NCI-H526 (cell line): ENCODE results near the gene MYO3B.

ENCODE experiments used
- DNase-seq, 2 experiments: peaks; one replicate each; lab custom pipeline; 2025; lab: John Stamatoyannopoulos, UW

Gene MYO3B

DNA sequence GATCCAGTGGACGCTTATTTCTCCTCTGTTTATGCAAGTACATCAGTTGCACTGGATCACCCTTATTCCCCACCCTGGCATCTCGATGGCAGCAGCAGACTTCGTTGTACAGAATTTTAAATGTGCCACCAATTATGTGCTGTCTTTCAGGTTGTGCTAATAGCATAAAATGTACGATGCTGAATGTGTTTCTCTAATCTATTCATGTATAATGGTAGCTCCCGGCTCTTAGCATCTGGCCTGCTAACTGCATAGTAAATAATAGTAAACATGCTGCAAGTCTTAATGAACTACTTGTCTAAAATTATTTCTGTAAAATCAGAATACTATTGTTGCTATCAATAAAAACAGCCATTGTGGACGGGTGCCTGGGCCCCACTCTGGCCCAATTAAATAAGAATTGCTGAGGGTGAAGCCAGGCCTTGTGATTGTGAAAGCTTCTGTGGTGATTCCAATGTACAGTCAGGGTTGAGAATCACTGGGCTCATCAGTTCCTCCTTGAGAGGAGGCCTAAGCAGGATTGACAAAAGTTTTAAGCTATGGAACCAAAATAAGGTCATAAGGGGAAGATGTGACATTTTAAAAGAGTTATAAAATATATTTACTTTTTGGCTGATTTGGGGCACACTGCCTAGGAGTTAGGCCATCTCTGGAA, 14.4 kb upstream of the MYO3B start:
- DNase-seq: no peak

GRCh38 chr2:170165129-170165528, 12.8 kb upstream of the MYO3B start:
- no peak for DNase-seq

DNA sequence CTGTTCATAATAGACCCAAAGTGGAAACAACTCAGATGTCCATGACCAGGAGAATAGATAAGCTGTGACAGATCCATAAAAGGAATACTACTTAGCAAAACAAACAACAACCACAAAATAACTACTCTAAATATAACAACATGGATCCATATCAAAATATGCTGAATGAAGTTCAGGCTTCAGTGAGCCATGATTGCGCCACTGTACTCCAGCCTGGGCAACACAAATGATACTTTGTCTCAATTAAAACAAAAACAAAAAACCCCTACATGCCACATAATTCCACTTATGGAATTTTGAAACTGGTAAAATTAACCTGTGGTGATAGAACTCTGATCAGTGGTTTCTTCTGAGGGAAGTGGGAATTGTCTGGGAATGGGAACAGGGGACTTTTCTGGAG, 11.2 kb upstream of the MYO3B start:
- DNase-seq: no peak

GRCh38 chr2:170170281-170171040, 7.5 kb upstream of the MYO3B start:
- DNase-seq: peak; percentile 43 to 52

DNA sequence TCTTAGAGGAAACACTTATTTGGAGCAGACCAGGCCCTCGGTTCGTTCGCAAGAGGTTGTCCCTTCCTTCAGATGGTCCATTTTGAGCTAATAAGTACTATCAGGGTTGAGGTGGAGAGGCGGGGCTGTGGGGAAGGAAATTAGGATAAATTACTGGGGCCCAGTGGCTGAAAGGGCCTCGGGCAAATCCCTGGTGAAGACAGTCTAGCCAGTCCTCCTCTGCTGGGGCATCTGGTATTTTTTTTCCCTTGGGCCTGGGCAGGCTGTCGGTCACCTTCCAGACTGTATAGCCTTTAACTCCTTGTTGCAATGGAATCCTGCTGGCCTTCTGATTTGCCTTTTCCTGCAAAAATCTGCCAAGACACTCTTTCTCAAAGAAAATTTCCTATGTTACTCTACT, 1.7 kb upstream of the MYO3B start:
- DNase-seq: peak in 1 of 2 experiments; percentile 68

DNA sequence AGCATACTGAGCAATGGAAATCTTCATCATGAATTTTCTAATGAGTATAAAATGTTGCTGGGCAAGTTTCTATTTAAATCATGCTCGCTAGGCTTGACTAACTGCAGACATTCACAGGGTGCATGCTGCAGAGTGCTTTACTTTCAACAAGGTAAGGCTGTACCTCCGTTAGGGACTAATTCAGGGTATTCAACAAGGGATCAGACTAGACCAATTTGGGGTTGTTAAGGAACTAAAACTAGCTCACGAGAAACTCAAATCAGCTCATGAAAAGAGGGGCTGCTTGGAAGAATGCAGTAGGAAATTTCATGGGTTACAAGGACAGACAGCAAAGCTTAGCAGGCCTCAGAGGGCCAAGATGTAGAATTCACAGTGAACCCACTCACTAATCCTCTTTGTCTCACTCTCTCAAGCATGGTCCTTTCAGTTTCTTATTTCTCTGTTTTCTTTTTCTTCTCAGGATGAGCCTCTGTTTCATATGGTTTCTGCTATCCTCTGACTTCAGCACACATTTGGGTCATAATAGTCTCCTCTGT, 2.2 kb downstream of the MYO3B start:
- peak; percentile 86 to 89 for DNase-seq

DNA sequence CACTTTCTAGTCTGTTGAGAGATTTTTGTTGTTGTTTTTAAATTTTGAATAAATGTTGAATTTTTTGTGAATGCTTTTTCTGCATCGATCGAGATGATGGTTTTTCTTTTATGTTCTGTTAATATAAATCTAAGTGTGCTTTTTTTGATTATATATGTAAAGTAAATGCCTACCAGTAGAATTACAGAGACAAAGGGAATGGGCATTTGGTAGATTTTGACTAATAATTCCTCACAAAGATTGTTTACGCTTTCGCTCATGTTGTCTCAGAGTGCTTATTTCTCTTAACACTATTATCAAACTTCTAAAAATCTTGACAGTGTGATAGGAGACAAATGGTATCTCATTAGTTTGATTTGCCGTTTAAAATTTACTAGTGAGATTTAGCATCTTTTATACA, 3.7 kb downstream of the MYO3B start:
- peak in 1 of 2 experiments; percentile 25 for DNase-seq

GRCh38 chr2:170185319-170185718, 7.4 kb downstream of the MYO3B start:
- DNase-seq: no peak

DNA sequence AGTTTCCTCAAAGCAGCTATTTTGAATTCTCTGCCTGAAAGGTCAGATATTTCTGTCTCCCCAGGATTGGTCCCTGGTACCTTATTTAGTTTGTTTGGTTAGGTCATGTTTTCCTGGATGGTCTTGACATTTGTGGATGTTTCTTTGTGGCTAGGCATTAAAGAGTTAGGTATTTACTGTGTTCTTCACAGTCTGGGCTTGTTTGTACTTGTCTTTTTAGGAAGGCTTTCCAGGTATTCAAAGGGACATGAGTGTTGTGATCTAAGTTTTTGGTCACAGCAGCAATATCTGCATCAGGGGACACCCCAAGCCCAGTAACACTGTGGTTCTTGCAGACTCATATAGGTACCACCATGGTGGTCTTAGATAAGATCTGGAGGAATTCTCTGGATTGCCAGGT, 11.8 kb downstream of the MYO3B start:
- DNase-seq: no peak

GRCh38 chr2:170190172-170190571, 12.2 kb downstream of the MYO3B start:
- DNase-seq: no peak

- DNase-seq: no peak
Measured at GRCh38 chr2:170191166-170191866, 13.4 kb downstream of the MYO3B start.

- no peak for DNase-seq
Measured at GRCh38 chr2:170196963-170197362, 19.0 kb downstream of the MYO3B start.

GRCh38 chr2:170201275-170201674, 23.3 kb downstream of the MYO3B start:
- DNase-seq: peak in 1 of 2 experiments; percentile 49

GRCh38 chr2:170201734-170202393, 23.9 kb downstream of the MYO3B start:
- DNase-seq: no peak

DNA sequence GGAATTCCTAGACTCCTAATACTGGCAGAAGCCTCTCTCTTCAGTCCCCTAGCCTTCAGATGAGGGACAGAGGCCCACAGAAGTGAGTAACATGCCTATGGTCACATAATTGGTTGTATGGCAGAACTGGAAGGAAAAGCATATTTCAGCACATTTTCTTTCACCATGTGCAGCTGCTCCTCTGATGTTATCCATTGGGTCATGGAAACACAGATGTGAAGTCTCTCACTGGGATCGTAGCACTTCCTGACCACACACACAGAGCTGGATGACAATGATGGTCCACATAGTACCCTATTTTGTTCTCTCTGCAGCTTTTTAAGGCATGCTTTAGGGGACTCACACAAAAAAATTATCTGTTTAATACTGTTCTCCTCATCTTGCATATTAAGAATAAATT, 24.5 kb downstream of the MYO3B start:
- no peak for DNase-seq

DNA sequence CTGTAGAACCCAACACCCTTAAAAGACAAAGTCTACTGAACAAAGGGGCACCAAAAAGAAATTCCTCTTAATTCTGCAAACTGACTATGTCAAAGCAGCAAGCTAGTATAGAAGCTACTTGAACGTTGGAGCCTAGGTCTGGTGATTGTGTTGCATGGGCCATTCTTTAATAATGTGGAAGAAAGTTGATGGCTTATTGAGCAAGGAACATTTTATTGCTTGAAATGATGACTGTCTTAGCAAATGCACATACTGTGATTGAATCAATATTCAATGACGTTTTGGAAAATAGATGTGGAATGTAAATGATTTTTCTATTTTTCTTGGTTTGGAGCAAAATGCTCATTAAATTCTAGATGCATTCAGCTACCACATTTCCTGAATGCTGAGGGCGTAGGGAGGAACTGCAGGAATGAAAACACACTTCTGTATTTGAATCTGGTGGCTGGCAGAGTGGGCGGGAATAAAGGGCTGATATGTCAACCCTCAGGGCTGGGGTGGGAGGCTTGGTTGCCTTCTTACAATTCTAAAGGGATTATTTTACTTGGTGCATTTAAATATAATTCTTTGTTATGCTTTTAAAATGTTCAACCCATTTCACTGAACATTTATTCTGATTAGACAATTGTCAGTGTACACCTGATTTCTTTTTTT, 26.5 kb downstream of the MYO3B start:
- no peak for DNase-seq

DNA sequence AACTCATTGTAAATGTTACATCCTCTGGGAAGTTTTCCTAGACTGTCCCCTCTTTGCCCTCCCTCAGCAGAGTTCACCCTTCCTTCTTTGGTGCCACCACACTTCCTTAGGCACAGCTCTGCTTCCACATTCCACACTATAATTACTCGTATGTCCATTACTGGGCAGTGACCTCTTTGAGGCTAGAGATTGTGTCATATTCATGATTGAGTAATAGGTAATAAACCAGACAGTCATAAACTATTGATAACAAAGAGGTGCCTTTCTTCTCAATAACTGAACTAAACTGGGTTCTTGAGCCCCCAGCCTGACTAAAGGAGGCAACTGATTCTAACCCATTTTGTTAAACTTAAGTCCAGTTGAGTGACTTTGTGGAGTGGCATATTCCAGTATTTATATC, 28.3 kb downstream of the MYO3B start:
- DNase-seq: no peak

GRCh38 chr2:170206805-170207407, 29.0 kb downstream of the MYO3B start:
- DNase-seq: no peak

- no peak for DNase-seq
Measured at GRCh38 chr2:170207901-170208300, 30.0 kb downstream of the MYO3B start.

DNA sequence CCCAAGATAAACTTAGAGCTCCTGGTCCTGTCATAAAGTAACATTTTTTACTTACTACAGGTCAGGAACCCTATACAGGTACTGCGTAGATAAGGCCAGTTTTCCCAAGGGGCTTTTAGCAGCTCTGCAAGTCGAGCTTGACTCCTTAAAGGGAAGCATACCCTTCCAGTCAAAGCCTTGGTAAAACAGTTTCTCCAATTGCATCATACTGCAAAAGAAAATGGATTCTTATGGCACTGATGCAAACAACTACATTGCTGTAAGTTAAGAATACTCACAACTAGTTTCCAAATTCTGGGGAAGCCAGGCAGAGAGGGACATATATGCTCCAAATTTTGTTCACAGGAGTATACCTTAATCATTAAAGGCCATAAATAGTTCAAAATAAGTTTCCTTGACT, 31.0 kb downstream of the MYO3B start:
- no peak for DNase-seq

GRCh38 chr2:170212625-170213280, 34.8 kb downstream of the MYO3B start:
- DNase-seq: no peak
